Gastroesophageal sphincter (tissue), 4 donors: ENCODE results near the gene SLC18A2. TPM values are rescaled to one million over a fixed set of nuclear protein-coding genes. Genes with fewer than 3 reads are reported as not detected.

ENCODE experiments used
- ATAC-seq: fragments of 150-250 bp; one replicate; pipeline ENCODE4 v1.9.1; 2016; ENCODE audit warnings: mild to moderate bottlenecking, moderate library complexity
- H3K27ac ChIP-seq, 4 donors: fragments of 200-600 bp; sonication (generic) in 3 of 4; 1 replicate in 3 of 4; 2 replicates in 1 of 4; pipeline ENCODE4 v1.5.1; 2016 to 2019
- H3K27me3 ChIP-seq: fragments of 200-600 bp; sonication (generic); one replicate; pipeline ENCODE4 v1.5.1; 2019
- H3K36me3 ChIP-seq, 2 donors: fragments of 200-600 bp; sonication (generic); one replicate each; pipeline ENCODE4 v1.5.1; 2019; ENCODE audit warnings: control low read depth in 1 of 2
- H3K4me1 ChIP-seq, 3 donors: fragments of 200-600 bp; sonication (generic); 1 replicate in 2 of 3; 2 replicates in 1 of 3; pipeline ENCODE4 v1.5.1; 2016 to 2019; ENCODE audit warnings: control low read depth in 2 of 3
- H3K4me3 ChIP-seq, 2 donors: fragments of 200-600 bp; sonication (generic); one replicate each; pipeline ENCODE4 v1.5.1; 2019; ENCODE audit warnings: mild to moderate bottlenecking in 1 of 2, moderate library complexity in 1 of 2
- H3K9me3 ChIP-seq, 3 donors: fragments of 200-600 bp; sonication (generic); one replicate each; pipeline ENCODE4 v1.5.1; 2017 to 2019; ENCODE audit warnings: control low read depth in 2 of 3
- CTCF ChIP-seq, 4 experiments: fragments of 200-600 bp in 2 of 4; fragments of 450-650 bp in 2 of 4; sonication (generic) in 1 of 4; IDR thresholded peaks; one replicate each; pipeline ENCODE4 v1.5.1; 2017 to 2019; ENCODE audit warnings: antibody characterized with exemption in 4 of 4, mild to moderate bottlenecking in 2 of 4, moderate library complexity in 2 of 4
- EP300 ChIP-seq: sonication (generic); formaldehyde crosslinking; IDR thresholded peaks from one replicate; pipeline ENCODE4 v1.6.1; 2017; ENCODE audit warnings: antibody characterized with exemption, mild to moderate bottlenecking
- POLR2A ChIP-seq, 2 donors: fragments of 450-650 bp; IDR thresholded peaks; one replicate each; pipeline ENCODE4 v1.6.1; 2017; ENCODE audit warnings: antibody characterized with exemption in 2 of 2, mild to moderate bottlenecking in 2 of 2, moderate library complexity in 1 of 2
- POLR2AphosphoS5 ChIP-seq: sonication (generic); formaldehyde crosslinking; IDR thresholded peaks from one replicate; pipeline ENCODE4 v1.6.1; 2017; ENCODE audit warnings: antibody characterized with exemption
- WGBS, 2 donors: methylation state at CpG; one replicate each; pipeline ENCODE4 v1.1.5; 2018; ENCODE audit warnings: low coverage in 1 of 2; 5-methylcytosine and 5-hydroxymethylcytosine counted together
- total RNA-seq, 4 donors: library from RNA; depleted of rRNA; stranded (reverse); fragments of >200 nt; gene quantifications; one replicate each; pipeline ENCODE4 v1.1.0, GENCODE V29; 2016

The SLC18A2 gene
- total RNA-seq, 4 donors from 2014 or later = 0.82 to 1.9 (median 0.89) TPM

GRCh38 chr10:117241541-117242462, 888 bp downstream of the SLC18A2 start:
- Histone ChIP-seq H3K27me3 (peaks cover 83% of the 10 kb centered on the region), H3K9me3 (no peaks in the 10 kb centered on the region), H3K4me1 (peaks cover 0 to 13% (median 4%) of the 10 kb centered on the region in 3 donors), H3K27ac (peak overlapping the region in 1 of 4 donors; percentile 41), H3K4me3 (peak overlapping the region in 1 of 2 donors; percentile 28), H3K36me3 (no peaks in the 10 kb centered on the region)
- TF ChIP-seq CTCF (IDR thresholded peaks at IDR 0.05) (no peak), EP300 (no peak), POLR2A (IDR thresholded peaks at IDR 0.05) (no peak), POLR2AphosphoS5 (no peak)
- no peak for ATAC-seq
- WGBS, 2 donors = 27 to 80% methylated on average over 4 to 14 of the region's 56 CpGs

- 86 to 87% methylated on average over 6 to 8 of the region's 8 CpGs for WGBS, 2 donors
- Histone ChIP-seq H3K9me3 (no peaks in the 10 kb centered on the region), H3K36me3 (no peaks in the 10 kb centered on the region), H3K27ac (no peak overlapping the region), H3K27me3 (peaks cover 82% of the 10 kb centered on the region), H3K4me1 (peaks cover 0 to 13% (median 4%) of the 10 kb centered on the region in 3 donors), H3K4me3 (no peak overlapping the region)
- TF ChIP-seq EP300 (no peak), POLR2A (IDR thresholded peaks at IDR 0.05) (no peak), CTCF (IDR thresholded peaks at IDR 0.05) (no peak), POLR2AphosphoS5 (no peak)
- no peak for ATAC-seq
Measured at GRCh38 chr10:117242463-117242832, 1.5 kb downstream of the SLC18A2 start.

GRCh38 chr10:117246997-117247671, 6.2 kb downstream of the SLC18A2 start:
- Histone ChIP-seq H3K4me3 (no peak overlapping the region), H3K27ac (no peak overlapping the region), H3K4me1 (no peaks in the 10 kb centered on the region), H3K9me3 (no peaks in the 10 kb centered on the region), H3K27me3 (peaks cover 68% of the 10 kb centered on the region), H3K36me3 (no peaks in the 10 kb centered on the region)
- TF ChIP-seq POLR2A (IDR thresholded peaks at IDR 0.05) (no peak), CTCF (IDR thresholded peaks at IDR 0.05) (no peak), EP300 (no peak), POLR2AphosphoS5 (no peak)
- WGBS, 2 donors = 64 to 71% methylated on average over 3 of the region's 3 CpGs
- no peak for ATAC-seq

- ATAC-seq = no peak
- TF ChIP-seq EP300 (no peak), POLR2AphosphoS5 (no peak), POLR2A (IDR thresholded peaks at IDR 0.05) (no peak), CTCF (IDR thresholded peaks at IDR 0.05) (no peak)
- Histone ChIP-seq H3K4me3 (no peak overlapping the region), H3K36me3 (no peaks in the 10 kb centered on the region), H3K9me3 (no peaks in the 10 kb centered on the region), H3K27me3 (peaks cover 52% of the 10 kb centered on the region), H3K4me1 (no peaks in the 10 kb centered on the region), H3K27ac (no peak overlapping the region)
- 29 to 48% methylated on average over 8 to 10 of the region's 10 CpGs for WGBS, 2 donors
Measured at GRCh38 chr10:117248750-117249465, 8.0 kb downstream of the SLC18A2 start.
